ENCODE measurements around the gene RICTOR. TPM values are rescaled to one million over a fixed set of nuclear protein-coding genes. Genes with fewer than 3 reads are reported as not detected.

Gene RICTOR
- polyA plus RNA-seq, 1 donor from 2014 or later: 12.9 TPM

DNA sequence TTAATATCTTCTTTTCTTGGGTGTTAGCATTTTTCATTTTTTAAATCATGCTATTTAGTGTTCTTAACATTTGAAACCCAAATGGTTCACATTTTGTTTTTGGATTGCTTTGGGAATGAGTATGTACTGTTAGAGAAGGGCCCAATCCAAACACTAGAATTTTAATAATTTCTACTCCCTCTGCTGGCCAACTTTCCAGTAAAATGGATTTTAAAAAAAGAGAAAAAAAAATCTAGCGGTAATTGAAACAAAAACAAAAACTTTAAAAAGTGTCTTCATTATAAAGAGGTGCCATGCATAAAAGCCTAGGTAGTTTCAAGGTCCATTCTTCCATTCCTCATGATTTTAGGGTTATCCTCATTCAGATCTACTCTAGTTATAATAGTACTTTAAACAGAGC is 32.1 kb upstream of the RICTOR start:
- Histone ChIP-seq H2AFZ (ENCODE audit: low read depth, low read length) (no peak overlapping the region), H3K79me2 (replicated peaks; ENCODE audit: insufficient read depth, low read length) (no peaks in the 10 kb centered on the region), H4K20me1 (ENCODE audit: insufficient read depth) (no peaks in the 10 kb centered on the region), H3F3A (ENCODE audit: insufficient read depth, low read length, poor library complexity, severe bottlenecking) (no peaks in the 10 kb centered on the region), H3K36me3 (ENCODE audit: insufficient read depth, low read length) (no peaks in the 10 kb centered on the region), H3K4me2 (ENCODE audit: low read length) (no peak overlapping the region), H3K27me3 (ENCODE audit: insufficient read depth, low read depth, low read length) (no peaks in the 10 kb centered on the region), H3K9me3 (ENCODE audit: low read length) (no peaks in the 10 kb centered on the region), H3K4me3 (ENCODE audit: low read length) (no peak overlapping the region), H3K27ac (ENCODE audit: low read length) (no peak overlapping the region), H3K9me2 (ENCODE audit: insufficient read depth, low read length) (no peaks in the 10 kb centered on the region), H3K9ac (ENCODE audit: low read length) (no peak overlapping the region)
- no peak for TF ChIP-seq REST (IDR thresholded peaks at IDR 0.05; ENCODE audit: borderline replicate concordance)
- no peak for TF ChIP-seq TAF1 (IDR thresholded peaks at IDR 0.05; ENCODE audit: low read depth)
- no peak for TF ChIP-seq RAD21 (conservative IDR thresholded peaks at IDR 0.05)
- no peak for TF ChIP-seq CTCF (IDR thresholded peaks at IDR 0.05; ENCODE audit: poor library complexity, severe bottlenecking)
- no peak for TF ChIP-seq MXI1 (conservative IDR thresholded peaks at IDR 0.05; ENCODE audit: poor library complexity, severe bottlenecking)
- no peak for TF ChIP-seq POLR2AphosphoS5 (IDR thresholded peaks at IDR 0.05)
- TF ChIP-seq EP300 (conservative IDR thresholded peaks at IDR 0.05; ENCODE audit: poor library complexity, severe bottlenecking): no peak
- TF ChIP-seq EZH2 (IDR thresholded peaks at IDR 0.05; ENCODE audit: borderline replicate concordance, insufficient read depth, low read length, poor library complexity, severe bottlenecking): no peak
- no peak for TF ChIP-seq SMC3 (conservative IDR thresholded peaks at IDR 0.05; ENCODE audit: poor library complexity)

DNA sequence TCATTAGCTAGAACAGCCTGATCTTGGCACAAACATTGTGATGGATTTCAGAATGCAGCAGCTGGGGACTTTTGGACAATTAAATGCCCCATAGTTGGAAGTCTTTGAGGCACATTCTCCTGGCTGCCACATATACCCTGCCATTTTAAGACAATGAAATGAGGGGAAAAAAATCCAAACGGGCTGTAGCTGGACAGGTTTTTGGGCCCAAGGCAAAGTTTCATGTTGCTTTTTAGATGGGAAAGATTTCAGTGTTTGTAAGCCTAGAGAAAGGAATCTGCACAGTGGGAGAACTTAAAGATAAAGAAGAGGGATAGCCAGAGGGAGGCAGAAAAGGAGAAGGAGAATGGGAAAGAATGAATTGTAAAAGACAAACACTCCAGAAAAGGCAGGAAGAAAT is 30.0 kb upstream of the RICTOR start:
- Histone ChIP-seq H2AFZ (ENCODE audit: low read depth, low read length) (no peak overlapping the region), H4K20me1 (ENCODE audit: insufficient read depth) (no peaks in the 10 kb centered on the region), H3K9me3 (ENCODE audit: low read length) (no peaks in the 10 kb centered on the region), H3K27ac (ENCODE audit: low read length) (no peak overlapping the region), H3K36me3 (ENCODE audit: insufficient read depth, low read length) (no peaks in the 10 kb centered on the region), H3K79me2 (replicated peaks; ENCODE audit: insufficient read depth, low read length) (no peaks in the 10 kb centered on the region), H3F3A (ENCODE audit: insufficient read depth, low read length, poor library complexity, severe bottlenecking) (no peaks in the 10 kb centered on the region), H3K27me3 (ENCODE audit: insufficient read depth, low read depth, low read length) (no peaks in the 10 kb centered on the region), H3K4me2 (ENCODE audit: low read length) (no peak overlapping the region), H3K4me3 (ENCODE audit: low read length) (no peak overlapping the region), H3K9ac (ENCODE audit: low read length) (no peak overlapping the region), H3K9me2 (ENCODE audit: insufficient read depth, low read length) (no peaks in the 10 kb centered on the region)
- no peak for TF ChIP-seq MXI1 (conservative IDR thresholded peaks at IDR 0.05; ENCODE audit: poor library complexity, severe bottlenecking)
- TF ChIP-seq EZH2 (IDR thresholded peaks at IDR 0.05; ENCODE audit: borderline replicate concordance, insufficient read depth, low read length, poor library complexity, severe bottlenecking): no peak
- TF ChIP-seq RAD21 (conservative IDR thresholded peaks at IDR 0.05): no peak
- no peak for TF ChIP-seq EP300 (conservative IDR thresholded peaks at IDR 0.05; ENCODE audit: poor library complexity, severe bottlenecking)
- no peak for TF ChIP-seq REST (IDR thresholded peaks at IDR 0.05; ENCODE audit: borderline replicate concordance)
- no peak for TF ChIP-seq CTCF (IDR thresholded peaks at IDR 0.05; ENCODE audit: poor library complexity, severe bottlenecking)
- no peak for TF ChIP-seq SMC3 (conservative IDR thresholded peaks at IDR 0.05; ENCODE audit: poor library complexity)
- TF ChIP-seq TAF1 (IDR thresholded peaks at IDR 0.05; ENCODE audit: low read depth): no peak
- TF ChIP-seq POLR2AphosphoS5 (IDR thresholded peaks at IDR 0.05): no peak

Measured in neural cell (in vitro differentiated cells).